Stimulated activated CD4-positive, alpha-beta T cell treated with anti-CD3 and anti-CD28 coated beads, TNF-alpha, amount 100 ng/mL, for 48 hours (primary cell): ENCODE data around the gene EN1.

Experiments used
- DNase-seq, 3 donors: peaks; one replicate each; pipeline ENCODE4 v3.0.0-alpha.2; 2020; ENCODE audit warnings: low read depth in 3 of 3

EN1 gene

GRCh38 chr2:118855451-118856279 is 8.2 kb upstream of the EN1 start:
- peak; percentile 69 to 73 (median 72) for DNase-seq

DNA sequence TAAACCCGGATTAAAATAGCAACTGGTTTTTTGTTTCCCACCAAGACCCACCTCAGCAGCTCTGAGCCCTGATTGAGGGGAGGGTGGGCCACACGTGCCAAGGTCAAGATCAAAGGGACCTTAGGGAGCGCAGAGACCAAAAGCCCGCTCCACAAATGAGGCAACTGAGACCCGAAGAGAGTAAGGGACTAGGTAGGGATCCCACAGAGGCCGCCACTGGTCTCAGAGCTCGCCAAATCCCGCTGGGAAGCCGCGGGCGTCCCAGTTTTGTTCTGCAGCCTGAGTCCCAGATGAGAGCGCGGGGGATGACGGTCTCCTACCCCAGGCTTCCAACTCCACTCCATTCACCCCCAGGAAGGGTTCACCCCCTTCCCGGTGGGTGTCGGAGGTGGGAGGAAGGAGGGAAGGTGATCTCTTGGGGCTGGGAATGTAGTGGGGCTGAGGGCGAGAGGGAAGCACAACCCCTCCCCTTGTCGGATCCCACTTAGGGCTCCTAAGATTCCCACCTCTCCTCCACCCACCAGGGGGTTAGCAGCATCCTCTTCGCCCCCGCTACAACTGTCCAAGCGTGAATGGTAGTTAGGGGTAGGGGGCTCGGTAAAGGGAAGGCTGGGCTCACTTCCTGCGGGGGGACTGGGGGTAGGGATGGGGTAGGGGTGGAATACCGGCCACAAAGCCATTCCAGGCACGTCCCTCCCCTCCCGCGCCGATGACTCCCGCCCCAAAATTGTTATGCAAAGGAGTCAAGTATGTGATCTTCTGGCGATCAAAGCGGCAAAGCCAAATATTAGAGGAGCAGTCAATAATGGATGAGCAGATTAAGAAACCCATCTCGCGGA is 7.3 kb upstream of the EN1 start:
- no peak for DNase-seq

DNA sequence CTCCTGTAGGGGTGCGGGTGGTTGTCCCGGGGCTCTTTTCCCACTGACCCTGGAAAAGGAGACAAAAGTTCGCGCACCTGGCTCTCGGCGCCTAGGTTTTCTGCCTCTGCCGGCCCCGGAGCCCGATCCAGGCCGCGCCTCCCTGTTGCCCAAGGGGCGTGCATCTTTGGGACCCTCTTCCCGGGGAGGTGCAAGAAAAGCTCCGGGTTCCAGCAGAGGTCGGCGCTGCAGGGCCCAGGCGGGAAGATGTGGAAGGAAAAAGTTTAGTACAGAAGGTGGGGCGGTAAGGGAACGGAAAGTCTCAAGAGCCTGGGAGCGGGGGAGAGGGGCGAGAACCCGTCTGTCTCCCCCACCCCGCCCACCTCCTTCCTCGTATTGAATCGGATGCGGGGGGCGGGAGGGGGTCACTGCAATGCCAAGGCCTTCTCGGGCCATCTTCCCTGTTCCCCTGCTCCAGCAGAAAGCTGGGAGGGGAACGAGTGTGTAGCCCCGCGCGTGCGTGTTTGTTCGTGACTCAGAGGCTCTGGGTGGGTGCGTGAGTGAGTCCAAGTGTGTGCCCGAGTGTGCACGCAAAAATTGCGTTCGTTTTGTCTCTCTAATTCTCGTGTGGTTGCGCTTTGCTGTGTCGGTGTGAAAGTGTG is 6.3 kb upstream of the EN1 start:
- DNase-seq = no peak

- no peak for DNase-seq
Observed at GRCh38 chr2:118853129-118853640, 5.7 kb upstream of the EN1 start.

- DNase-seq = no peak
Observed at GRCh38 chr2:118852605-118853128, 5.2 kb upstream of the EN1 start.

- DNase-seq = no peak
Observed at GRCh38 chr2:118851650-118852049, 4.2 kb upstream of the EN1 start.

DNA sequence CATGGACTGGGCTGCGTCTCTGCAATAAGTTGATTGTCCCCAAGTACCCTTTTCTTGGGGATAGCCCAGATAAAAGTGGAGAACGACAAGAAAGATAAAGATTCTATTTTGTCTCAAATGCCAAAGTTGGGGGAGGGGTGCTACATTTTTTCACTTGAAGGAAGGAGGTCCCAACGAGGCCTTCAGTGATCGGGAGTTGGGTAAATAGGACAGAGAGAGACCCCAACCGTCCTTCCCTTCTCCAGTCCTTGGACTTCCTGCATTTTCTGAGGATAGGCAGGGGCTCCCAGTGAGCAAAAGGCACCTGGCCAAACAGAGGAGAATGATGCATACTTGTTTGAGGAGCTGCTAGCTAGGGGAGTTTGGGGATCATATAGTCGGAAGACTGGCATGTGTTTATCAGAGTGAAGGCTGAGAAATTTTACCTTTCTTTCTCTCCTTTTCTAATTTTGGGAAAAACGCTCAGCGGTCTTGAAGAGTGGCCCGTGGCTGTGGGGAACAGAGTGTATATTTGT is 3.5 kb upstream of the EN1 start:
- DNase-seq = no peak

- DNase-seq = no peak
Observed at GRCh38 chr2:118850168-118850900, 2.9 kb upstream of the EN1 start.

- no peak for DNase-seq
Observed at GRCh38 chr2:118849226-118850167, 2.0 kb upstream of the EN1 start.

DNA sequence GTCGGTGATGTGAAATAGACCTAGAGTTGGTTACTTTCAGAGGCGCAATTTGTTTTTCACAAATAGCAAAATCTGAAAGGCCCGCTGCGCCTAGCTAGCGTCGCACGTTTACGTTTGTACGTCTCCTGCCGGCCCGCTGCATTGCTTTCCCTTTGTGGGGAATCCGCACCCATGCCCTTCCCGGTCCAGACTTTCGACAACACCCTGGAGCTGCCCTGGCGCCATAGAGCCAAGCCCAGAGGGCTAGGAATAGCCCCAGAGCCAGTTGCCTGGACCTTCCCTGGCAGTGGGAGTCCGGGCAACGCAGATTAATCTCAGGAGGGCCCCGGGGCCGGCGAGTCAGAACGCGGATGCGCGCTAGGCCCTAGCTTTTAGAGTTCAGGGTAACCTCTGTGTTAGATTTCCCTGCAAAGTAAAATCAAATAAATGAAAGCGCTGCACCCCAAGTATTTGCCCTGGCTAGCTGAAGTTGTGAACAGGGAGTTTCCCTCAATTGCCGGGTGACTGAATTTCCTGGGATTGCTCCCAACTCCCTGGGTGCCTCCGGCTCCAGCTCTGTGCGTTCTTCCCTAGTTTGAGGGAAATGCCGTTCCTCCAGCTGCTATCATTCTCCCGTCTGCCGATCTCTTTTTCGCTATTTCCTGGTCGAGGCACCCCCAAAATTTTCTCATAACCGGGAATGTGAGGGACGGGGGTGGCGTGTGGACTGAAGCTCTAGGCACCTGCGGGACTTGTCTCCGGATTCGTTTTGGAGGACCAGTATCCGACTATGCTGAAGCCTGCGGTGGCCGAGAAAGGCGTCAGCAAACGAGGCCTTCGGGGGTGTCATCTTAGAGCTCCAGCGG is 1.2 kb upstream of the EN1 start:
- DNase-seq = no peak

GRCh38 chr2:118847762-118848172 is 319 bp upstream of the EN1 start:
- no peak for DNase-seq

DNA sequence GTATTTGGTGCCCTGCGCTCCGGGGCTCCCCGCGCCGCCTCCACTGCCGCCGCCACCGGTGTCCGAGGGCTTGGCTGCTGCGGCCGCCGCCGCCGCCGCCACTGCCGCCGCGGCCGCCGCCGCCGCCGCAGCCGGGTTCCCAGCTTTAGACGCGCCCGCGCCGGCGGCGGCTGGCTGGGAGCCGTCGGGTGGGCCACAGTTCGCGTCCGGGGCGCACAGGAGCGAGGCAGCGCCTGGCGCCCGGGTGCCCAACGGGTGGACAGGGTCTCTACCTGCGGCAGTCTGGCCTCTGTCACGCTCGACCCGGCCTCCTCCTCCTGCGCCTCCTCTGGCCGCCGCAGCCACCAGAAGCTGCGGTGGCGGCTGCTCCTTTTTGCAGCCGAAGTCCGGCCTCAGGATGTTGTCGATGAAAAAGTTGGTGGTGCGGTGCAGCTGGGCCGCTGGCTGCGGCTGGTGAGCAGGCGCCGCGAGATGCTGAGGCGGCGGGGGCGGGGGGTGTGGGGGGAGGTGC is 951 bp downstream of the EN1 start:
- DNase-seq = no peak

DNA sequence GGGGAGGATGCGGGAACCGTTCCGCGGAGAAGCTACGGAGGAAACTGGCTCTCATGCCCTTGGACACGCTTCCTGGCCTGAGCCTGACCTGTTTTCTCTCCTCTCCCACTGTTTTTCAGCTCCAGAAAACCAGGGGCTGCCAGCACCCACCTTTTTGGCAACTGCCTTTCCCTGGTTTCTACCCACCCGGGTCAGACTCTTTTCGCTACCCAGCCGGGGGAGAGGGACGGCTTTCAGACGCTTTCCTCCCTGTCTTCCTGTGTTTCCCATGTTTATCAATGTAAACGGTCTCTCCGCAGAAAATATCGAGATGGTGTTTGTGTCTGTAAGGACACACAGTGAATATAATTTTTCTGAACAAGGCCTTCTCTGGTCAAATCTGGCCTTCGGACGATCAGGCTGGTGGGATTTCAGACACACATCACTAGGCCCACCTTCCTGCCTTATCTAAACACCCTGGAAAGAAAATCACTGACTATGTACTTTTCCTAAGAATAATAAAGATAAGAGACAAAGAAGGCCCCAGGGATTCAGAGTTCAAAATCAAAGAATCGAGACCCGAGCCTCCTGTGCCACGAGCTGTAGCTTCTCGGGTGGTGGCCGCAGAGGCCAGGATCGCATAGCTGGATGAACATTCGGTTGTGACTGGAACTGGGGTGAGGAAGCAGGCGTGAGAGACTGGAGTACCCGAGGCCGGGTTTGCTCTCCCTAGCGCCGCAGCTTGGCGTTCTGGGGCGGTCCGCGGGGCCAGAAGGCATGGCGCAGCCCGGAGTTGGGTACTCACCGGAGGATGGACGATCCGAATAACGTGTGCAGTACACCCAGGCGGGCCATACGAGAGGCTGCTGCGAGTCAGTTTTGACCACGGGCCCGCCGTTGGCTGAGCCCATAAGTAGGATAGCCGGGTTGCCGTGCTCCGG is 1.7 kb downstream of the EN1 start:
- DNase-seq = no peak

GRCh38 chr2:118845005-118845521 is 2.4 kb downstream of the EN1 start:
- no peak for DNase-seq

DNA sequence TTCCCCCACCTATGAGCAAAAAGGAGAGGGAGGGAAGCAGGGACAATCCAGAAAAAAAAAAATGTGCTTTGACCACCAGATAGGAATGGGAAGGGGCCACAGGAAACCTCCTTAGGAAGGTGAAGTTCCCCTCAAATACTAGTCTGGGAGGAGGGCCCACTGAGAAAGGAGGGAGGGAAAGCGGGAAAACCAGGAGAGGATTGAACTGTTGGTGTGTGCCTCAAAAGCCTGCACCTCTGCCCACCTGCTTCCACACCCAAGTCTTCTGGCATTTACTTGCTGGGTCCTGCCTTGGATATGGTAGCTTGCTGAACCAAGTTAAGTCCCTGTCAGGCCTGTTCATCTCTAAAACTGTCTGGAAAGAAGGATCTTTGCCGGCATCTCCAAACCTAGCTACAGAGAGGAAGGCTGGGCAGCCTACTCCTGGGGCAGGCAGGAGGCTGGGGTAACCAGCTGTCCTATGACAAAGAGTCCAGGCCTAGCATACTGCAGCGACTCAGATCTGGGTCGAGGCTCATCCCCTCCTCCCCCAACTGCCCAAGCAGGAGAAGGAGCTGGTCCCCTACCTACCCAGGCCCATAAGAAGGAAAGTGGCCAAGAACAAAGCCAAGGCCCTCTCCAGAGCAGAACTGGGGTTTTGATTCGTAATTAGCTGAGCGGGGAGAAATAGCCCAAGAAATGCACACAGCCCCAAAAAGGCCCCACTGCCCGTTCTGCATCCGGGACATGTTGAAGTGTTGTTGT is 3.0 kb downstream of the EN1 start:
- no peak for DNase-seq

GRCh38 chr2:118843483-118844132 is 3.8 kb downstream of the EN1 start:
- no peak for DNase-seq
